ENCODE results near the gene PLAAT3.

The PLAAT3 gene

DNA sequence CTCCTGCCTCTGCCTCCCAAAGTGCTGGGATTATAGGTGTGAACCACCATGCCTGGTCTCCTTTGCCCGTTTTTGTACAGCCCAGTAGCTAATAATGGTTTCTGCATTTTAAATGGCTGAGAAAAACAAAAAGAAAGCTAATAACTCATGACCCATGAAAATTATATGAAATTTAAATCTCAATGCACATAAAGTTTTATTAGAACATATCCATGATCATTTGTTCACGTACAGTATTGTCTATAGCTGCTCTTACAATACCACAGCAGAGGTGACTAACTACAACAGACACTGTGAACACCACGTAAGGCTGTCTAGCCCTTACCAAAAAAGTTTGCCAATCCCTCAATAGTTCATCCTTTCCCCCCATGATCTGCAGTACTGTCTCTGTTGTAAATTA is 44.7 kb downstream of the PLAAT3 start:
- 87 to 96% methylated on average over 3 of the region's 3 CpGs for WGBS, 2 experiments
- no peaks in the 10 kb centered on the region for H3K9me3 ChIP-seq (ENCODE audit: control insufficient read depth, low read length)
- no peak overlapping the region for H3K27ac ChIP-seq (ENCODE audit: insufficient read depth, low read depth, low read length, poor library complexity, severe bottlenecking)
- no peaks in the 10 kb centered on the region for H3K36me3 ChIP-seq (ENCODE audit: control insufficient read depth, insufficient read depth, low read length)
- no peaks in the 10 kb centered on the region for H3K4me1 ChIP-seq (ENCODE audit: control insufficient read depth, insufficient read depth, low read length)
- no peak overlapping the region for H3K4me3 ChIP-seq (ENCODE audit: insufficient read depth, low read depth, low read length)
- no peaks in the 10 kb centered on the region for H3K27me3 ChIP-seq (ENCODE audit: control insufficient read depth, insufficient read depth, low read length, poor library complexity, severe bottlenecking)

DNA sequence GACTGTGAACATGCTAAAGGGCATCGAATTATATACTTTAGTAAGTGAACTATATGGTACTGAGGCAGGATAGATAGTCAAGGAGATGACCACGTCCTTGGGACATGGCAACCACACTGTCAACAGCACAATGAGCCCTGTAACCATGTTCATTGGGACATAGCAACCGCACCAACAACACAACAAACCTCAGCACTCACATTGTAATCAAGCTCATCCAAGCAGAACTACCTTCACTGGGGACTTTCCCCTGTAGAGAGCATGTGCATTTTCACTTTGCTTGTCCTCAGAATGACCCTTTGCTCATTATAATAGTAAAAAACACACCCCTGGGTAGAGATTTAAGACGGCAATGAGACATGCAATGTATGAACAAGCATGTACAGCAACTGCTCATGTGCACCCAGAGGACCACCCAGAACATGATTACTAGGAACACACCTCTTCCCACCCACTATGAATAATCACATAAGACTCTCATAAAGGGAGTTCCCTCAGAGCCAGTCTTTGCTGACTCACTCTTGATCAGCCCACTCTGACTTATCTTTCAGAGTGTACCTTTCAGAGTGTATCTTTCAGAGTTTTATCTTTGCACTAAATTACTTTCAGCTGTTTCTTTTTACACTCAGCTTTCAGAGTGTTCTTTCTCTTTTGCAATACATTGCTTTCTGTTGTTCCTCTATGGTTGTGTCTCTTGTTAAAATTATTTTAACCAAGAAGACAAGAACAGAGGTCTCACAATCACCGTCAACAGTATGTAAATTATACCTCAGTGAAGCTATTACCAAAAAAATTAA is 47.0 kb downstream of the PLAAT3 start:
- 82 to 85% methylated on average over 5 of the region's 5 CpGs for WGBS, 2 experiments
- no peaks in the 10 kb centered on the region for H3K4me1 ChIP-seq (ENCODE audit: control insufficient read depth, insufficient read depth, low read length)
- H3K36me3 ChIP-seq (ENCODE audit: control insufficient read depth, insufficient read depth, low read length) = no peaks in the 10 kb centered on the region
- H3K27me3 ChIP-seq (ENCODE audit: control insufficient read depth, insufficient read depth, low read length, poor library complexity, severe bottlenecking) = no peaks in the 10 kb centered on the region
- no peak overlapping the region for H3K27ac ChIP-seq (ENCODE audit: insufficient read depth, low read depth, low read length, poor library complexity, severe bottlenecking)
- H3K9me3 ChIP-seq (ENCODE audit: control insufficient read depth, low read length) = no peaks in the 10 kb centered on the region
- H3K4me3 ChIP-seq (ENCODE audit: insufficient read depth, low read depth, low read length) = no peak overlapping the region

DNA sequence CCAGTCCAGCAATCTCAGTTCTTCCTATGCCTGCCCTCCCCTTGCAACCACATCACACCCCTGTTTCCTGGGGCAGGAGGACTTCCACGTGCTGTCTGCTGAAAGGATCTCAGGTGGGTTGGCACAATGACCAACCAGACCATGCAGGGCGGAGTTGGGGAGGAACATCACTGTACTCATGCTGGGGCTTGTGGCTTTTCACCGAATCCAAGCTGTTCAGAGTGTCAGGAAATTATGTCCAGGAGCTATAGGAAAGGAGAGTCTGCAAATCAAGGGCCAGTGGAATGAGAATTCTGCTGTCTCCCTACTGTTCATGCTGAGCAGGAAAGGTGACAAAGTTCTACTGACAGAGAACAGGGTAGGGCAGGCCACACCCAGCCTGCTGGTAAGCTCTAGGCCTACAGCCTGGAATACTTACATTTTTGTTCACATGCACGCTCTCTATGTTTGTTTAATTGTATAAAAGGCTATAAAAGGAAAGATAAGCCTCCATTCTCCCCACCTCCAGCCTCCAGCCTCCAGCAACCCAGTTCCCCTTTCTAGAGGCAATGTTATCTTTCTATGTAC is 49.4 kb downstream of the PLAAT3 start:
- Histone ChIP-seq H3K4me1 (ENCODE audit: control insufficient read depth, insufficient read depth, low read length) (no peaks in the 10 kb centered on the region), H3K27me3 (ENCODE audit: control insufficient read depth, insufficient read depth, low read length, poor library complexity, severe bottlenecking) (no peaks in the 10 kb centered on the region), H3K9me3 (ENCODE audit: control insufficient read depth, low read length) (no peaks in the 10 kb centered on the region), H3K4me3 (ENCODE audit: insufficient read depth, low read depth, low read length) (no peak overlapping the region), H3K27ac (ENCODE audit: insufficient read depth, low read depth, low read length, poor library complexity, severe bottlenecking) (no peak overlapping the region), H3K36me3 (ENCODE audit: control insufficient read depth, insufficient read depth, low read length) (no peaks in the 10 kb centered on the region)
- WGBS, 2 experiments = 95% methylated on average over 3 to 4 of the region's 4 CpGs

DNA sequence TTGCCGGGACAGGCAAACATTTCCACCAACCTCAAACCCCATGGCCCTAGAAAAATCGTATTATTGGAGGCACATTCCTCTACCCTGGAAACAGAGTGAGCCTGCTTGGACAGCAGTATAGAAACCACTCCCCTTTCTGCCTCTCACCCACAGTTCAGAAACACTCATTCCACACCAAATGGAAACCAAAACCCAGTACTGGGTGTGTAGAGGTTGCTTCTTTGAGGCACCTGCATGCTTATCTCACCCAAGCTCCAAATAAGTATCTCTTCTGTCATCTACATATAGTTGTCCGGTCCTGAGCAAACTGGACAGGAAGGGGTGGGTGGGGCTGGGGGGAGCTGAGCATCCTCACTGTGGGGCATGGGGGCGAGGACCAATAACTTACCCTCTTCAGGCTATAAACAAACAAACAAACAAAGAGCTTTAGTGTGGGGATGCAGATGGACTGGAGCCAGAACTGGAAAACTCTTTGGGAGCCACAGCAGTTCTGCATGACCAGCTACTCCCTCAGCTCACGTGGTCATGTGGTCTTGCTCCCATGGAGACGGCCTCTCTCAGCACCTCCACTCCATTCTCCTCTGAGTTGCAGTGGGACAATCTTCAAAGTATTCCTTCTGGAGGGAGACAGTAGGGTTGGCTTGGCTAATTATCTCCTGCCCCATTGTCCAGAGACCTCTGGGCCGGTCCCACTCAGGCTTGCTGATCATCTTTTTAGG is 50.0 kb downstream of the PLAAT3 start:
- no peak overlapping the region for H3K27ac ChIP-seq (ENCODE audit: insufficient read depth, low read depth, low read length, poor library complexity, severe bottlenecking)
- 88 to 95% methylated on average over 6 to 7 of the region's 7 CpGs for WGBS, 2 experiments

DNA sequence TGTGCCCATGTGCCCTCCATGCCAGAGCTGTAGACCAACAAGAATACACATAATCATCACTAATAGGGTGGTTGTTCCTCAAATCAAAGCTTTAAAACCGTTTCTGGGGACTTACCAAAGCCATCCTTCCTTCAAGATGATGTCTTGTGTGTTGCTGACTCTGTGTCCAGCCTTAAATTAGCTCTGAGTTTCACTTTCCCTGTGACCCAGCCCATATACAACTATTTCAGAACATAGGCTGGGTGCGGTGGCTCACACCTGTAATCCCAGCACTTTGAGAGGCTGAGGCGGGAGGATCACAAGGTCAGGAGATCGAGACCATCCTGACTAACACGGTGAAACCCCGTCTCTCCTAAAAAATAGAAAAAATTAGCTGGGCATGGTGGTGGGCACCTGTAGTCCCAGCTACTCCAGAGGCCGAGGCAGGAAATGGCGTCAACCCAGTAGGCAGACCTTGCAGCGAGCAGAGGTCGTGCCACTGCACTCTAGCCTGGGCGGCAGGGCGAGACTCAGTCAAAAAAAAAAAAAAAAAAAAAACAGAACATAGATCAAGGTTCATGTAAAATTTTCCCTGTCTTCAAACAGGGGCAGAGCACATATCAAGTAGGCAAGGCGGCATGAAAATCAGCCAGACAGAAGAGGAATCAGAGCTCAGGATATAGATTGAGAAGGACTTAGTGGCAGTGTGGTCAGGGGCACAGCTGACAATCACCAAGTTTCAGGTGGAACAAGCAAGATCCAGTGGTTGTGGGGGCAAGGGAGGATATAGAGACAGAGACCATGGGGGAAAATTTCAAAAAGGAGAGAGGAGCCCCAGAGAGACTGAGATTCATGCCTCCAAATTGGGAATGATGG is 50.8 kb downstream of the PLAAT3 start, which contains the start of gene PLAAT2:
Gene PLAAT2, minus strand, starts transcription at position 179 of the 855 bp plus-strand sequence. Its CDS starts 55 bp downstream, at position 124.
- no peaks in the 10 kb centered on the region for H3K4me1 ChIP-seq (ENCODE audit: control insufficient read depth, insufficient read depth, low read length)
- 93 to 94% methylated on average over 13 of the region's 13 CpGs for WGBS, 2 experiments

More for the DNA sequence above, 50.0 kb downstream of the PLAAT3 start:
- H3K27me3 ChIP-seq (ENCODE audit: control insufficient read depth, insufficient read depth, low read length, poor library complexity, severe bottlenecking) = no peaks in the 10 kb centered on the region
- no peaks in the 10 kb centered on the region for H3K9me3 ChIP-seq (ENCODE audit: control insufficient read depth, low read length)
- no peaks in the 10 kb centered on the region for H3K36me3 ChIP-seq (ENCODE audit: control insufficient read depth, insufficient read depth, low read length)
- H3K4me1 ChIP-seq (ENCODE audit: control insufficient read depth, insufficient read depth, low read length) = no peaks in the 10 kb centered on the region
- H3K4me3 ChIP-seq (ENCODE audit: insufficient read depth, low read depth, low read length) = no peak overlapping the region

DNA sequence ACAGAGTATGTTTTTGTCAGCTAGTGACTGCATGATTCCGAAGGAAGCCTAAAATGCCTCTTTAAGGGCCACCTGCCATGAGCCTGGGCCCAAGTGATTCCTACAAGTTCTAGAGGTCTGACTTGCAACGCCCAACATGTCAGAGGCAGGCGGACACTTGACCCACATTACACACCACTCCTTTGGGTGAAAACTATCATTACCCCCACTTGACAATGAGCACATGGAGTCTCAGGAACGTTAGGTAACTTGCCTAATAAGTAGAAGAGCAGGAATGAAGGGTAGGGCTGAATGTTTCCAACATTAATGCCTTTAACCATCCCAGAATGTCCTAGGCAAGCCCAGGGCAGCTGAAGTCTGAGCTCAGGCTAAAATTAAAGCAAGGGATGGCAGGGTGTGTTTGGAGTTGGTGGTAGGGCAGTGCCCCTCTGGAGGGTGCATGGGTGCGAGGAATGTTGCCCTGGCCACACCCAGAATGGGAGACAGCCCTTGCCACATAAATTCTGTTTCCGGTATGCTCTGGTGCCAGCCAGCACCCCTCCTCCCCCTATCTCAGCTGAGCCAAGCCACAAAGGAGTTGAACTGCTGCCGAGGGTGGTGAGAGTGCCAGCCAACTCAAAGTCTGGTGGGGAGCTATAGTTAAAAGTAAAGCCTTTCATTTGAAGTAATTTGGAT is 53.6 kb downstream of the PLAAT3 start:
- WGBS, 2 experiments = 91% methylated on average over 7 of the region's 7 CpGs
- Histone ChIP-seq H3K27ac (ENCODE audit: insufficient read depth, low read depth, low read length, poor library complexity, severe bottlenecking) (no peak overlapping the region), H3K9me3 (ENCODE audit: control insufficient read depth, low read length) (no peaks in the 10 kb centered on the region)

More for the DNA sequence above, 50.8 kb downstream of the PLAAT3 start, which contains the start of gene PLAAT2:
- Histone ChIP-seq H3K9me3 (ENCODE audit: control insufficient read depth, low read length) (no peaks in the 10 kb centered on the region), H3K27me3 (ENCODE audit: control insufficient read depth, insufficient read depth, low read length, poor library complexity, severe bottlenecking) (no peaks in the 10 kb centered on the region), H3K4me3 (ENCODE audit: insufficient read depth, low read depth, low read length) (no peak within 1 kb of the TSS), H3K36me3 (ENCODE audit: control insufficient read depth, insufficient read depth, low read length) (no peaks in the 10 kb centered on the region), H3K27ac (ENCODE audit: insufficient read depth, low read depth, low read length, poor library complexity, severe bottlenecking) (no peak within 1 kb of the TSS)

DNA sequence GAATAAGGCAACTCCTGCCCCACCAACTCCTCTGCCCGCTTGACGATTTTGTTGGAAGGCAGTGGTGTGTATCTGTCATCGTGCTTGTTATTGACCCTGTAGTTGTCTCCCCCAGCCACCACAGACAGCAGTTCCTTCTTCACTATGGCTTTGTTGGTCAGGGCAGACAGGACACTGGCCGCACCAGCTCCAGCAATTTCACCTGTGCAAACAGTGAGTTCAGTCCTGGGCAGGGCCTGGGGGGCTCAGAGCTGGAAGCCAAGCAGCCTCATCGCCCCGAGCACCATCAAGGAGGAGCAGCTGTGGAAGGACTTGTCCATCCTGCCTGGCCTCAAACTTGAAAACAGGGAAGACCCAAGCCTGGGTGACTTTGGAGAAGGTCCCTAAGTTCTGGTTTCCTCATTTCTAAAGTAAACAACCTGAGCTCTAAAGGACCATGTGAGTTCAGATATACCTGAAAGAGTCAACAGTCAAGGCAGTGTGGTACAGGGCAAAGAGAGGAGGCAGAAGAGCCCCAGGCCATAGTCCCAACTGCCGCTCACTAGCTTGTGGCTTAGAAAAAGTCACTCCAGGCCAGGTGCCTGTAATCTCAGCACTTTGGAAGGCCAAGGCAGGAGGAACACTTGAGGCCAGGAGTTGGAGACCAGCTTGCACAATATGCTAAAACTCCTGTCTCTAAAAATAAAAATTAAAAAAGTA is 55.6 kb downstream of the PLAAT3 start:
- WGBS, 2 experiments = 94 to 95% methylated on average over 7 of the region's 7 CpGs
- no peak overlapping the region for H3K27ac ChIP-seq (ENCODE audit: insufficient read depth, low read depth, low read length, poor library complexity, severe bottlenecking)
- H3K9me3 ChIP-seq (ENCODE audit: control insufficient read depth, low read length) = no peaks in the 10 kb centered on the region
- no peaks in the 10 kb centered on the region for H3K4me1 ChIP-seq (ENCODE audit: control insufficient read depth, insufficient read depth, low read length)
- H3K36me3 ChIP-seq (ENCODE audit: control insufficient read depth, insufficient read depth, low read length) = no peaks in the 10 kb centered on the region
- H3K4me3 ChIP-seq (ENCODE audit: insufficient read depth, low read depth, low read length) = no peak overlapping the region
- no peaks in the 10 kb centered on the region for H3K27me3 ChIP-seq (ENCODE audit: control insufficient read depth, insufficient read depth, low read length, poor library complexity, severe bottlenecking)

More for the DNA sequence above, 53.6 kb downstream of the PLAAT3 start:
- Histone ChIP-seq H3K4me1 (ENCODE audit: control insufficient read depth, insufficient read depth, low read length) (no peaks in the 10 kb centered on the region), H3K36me3 (ENCODE audit: control insufficient read depth, insufficient read depth, low read length) (no peaks in the 10 kb centered on the region), H3K27me3 (ENCODE audit: control insufficient read depth, insufficient read depth, low read length, poor library complexity, severe bottlenecking) (no peaks in the 10 kb centered on the region), H3K4me3 (ENCODE audit: insufficient read depth, low read depth, low read length) (no peak overlapping the region)

DNA sequence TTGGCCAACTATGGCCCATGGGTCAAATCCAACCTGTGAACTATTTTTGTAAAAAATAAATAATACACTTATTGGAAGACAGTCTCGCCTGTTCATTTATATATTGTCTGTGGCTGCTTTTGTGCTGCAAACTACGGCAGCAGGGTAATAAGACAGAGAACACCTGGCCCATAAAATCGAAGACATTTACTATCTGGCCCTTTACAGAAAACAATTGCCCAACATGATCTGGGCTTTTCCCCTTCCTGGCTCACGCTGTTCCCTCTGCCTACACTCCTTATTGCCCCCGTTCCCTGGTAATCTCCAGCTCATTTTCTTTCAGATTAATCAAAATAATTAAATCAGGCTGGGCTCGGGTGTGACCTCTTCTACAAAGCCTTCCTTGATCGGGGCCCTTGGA is 56.7 kb downstream of the PLAAT3 start:
- H3K4me3 ChIP-seq (ENCODE audit: insufficient read depth, low read depth, low read length) = no peak overlapping the region
- H3K27me3 ChIP-seq (ENCODE audit: control insufficient read depth, insufficient read depth, low read length, poor library complexity, severe bottlenecking) = no peaks in the 10 kb centered on the region
- WGBS, 2 experiments = 90 to 92% methylated on average over 7 of the region's 7 CpGs
- no peaks in the 10 kb centered on the region for H3K4me1 ChIP-seq (ENCODE audit: control insufficient read depth, insufficient read depth, low read length)
- H3K9me3 ChIP-seq (ENCODE audit: control insufficient read depth, low read length) = no peaks in the 10 kb centered on the region
- H3K27ac ChIP-seq (ENCODE audit: insufficient read depth, low read depth, low read length, poor library complexity, severe bottlenecking) = no peak overlapping the region
- no peaks in the 10 kb centered on the region for H3K36me3 ChIP-seq (ENCODE audit: control insufficient read depth, insufficient read depth, low read length)

DNA sequence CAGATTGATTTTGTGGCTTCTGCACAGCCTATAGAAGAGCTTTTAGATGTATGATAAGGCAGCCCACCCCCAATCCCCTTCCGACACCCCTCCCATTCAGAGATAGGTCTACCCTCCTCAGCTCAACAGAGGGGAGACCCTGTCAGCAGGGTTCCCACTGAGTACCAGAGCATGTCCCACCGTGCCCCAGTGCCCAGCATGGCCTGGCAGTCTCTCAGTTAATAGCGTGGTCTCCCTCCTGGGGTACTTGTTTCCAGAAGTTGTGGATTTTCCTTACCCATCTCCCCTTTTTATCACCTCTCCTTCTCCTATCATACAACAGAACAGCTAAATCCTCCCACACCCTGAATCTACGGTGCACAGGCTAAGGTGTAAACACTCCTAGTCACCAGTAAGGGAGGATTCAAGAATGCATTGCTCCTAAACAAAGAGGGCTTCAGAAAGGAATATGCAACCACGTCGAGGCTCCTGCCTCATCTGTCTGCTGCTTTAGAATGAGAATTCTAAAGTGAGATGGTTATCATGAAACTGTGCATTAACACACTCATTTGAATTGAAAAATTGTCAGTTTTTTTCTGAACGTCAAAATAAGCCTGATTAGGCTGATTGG is 57.7 kb downstream of the PLAAT3 start:
- Histone ChIP-seq H3K36me3 (ENCODE audit: control insufficient read depth, insufficient read depth, low read length) (no peaks in the 10 kb centered on the region), H3K4me3 (ENCODE audit: insufficient read depth, low read depth, low read length) (no peak overlapping the region), H3K27me3 (ENCODE audit: control insufficient read depth, insufficient read depth, low read length, poor library complexity, severe bottlenecking) (no peaks in the 10 kb centered on the region), H3K27ac (ENCODE audit: insufficient read depth, low read depth, low read length, poor library complexity, severe bottlenecking) (no peak overlapping the region), H3K9me3 (ENCODE audit: control insufficient read depth, low read length) (no peaks in the 10 kb centered on the region), H3K4me1 (ENCODE audit: control insufficient read depth, insufficient read depth, low read length) (no peaks in the 10 kb centered on the region)
- 77 to 78% methylated on average over 7 of the region's 7 CpGs for WGBS, 2 experiments
